Caco-2 (cell line): ENCODE data around the gene ITPKC. TPM values are rescaled to one million over a fixed set of nuclear protein-coding genes. Genes with fewer than 3 reads are reported as not detected.

Source experiments
- BruUV-seq: library from RNA; stranded (reverse); fragments of 400-500 nt; replicated peaks from 2 replicates; lab custom pipeline; 2021; lab: Mats Ljungman, UMichigan
- CTCF ChIA-PET: fragments of 300-600 bp; sonication (Branson Sonifier 250); formaldehyde crosslinking; loops from one replicate; lab custom pipeline; 2022; ENCODE audit warnings: antibody characterized with exemption; lab: Charles Lee
- POLR2A ChIA-PET: fragments of 300-600 bp; sonication (Branson Sonifier 250); formaldehyde crosslinking; loops from one replicate; lab custom pipeline; 2022; ENCODE audit warnings: antibody characterized with exemption; lab: Charles Lee
- DNase-seq, 2 experiments: peaks; one replicate each; pipeline versions ENCODE4 v3.0.0 to v3.0.0-alpha.2; 2020 to 2022
- H3K27me3 ChIP-seq: replicated peaks from 2 replicates; pipeline ENCODE4 v1.6.0; 2011; ENCODE audit warnings: low read length; ENCODE audit not compliant: control insufficient read depth, insufficient read depth
- H3K36me3 ChIP-seq: 2 replicates; pipeline ENCODE4 v1.5.1; 2011; ENCODE audit warnings: low read length; ENCODE audit not compliant: control insufficient read depth, insufficient read depth
- H3K4me1 ChIP-seq: fragments of 250-450 bp; sonication (Bioruptor Pico); 2 replicates; pipeline ENCODE4 v1.5.1; 2020; ENCODE audit warnings: mild to moderate bottlenecking
- H3K4me3 ChIP-seq: 2 replicates; pipeline ENCODE4 v1.5.1; 2011; ENCODE audit warnings: low read depth, mild to moderate bottlenecking, control low read depth, low read length
- H3K9me3 ChIP-seq: fragments of 250-450 bp; sonication (Bioruptor Pico); 2 replicates; pipeline ENCODE4 v1.5.1; 2020; ENCODE audit warnings: mild to moderate bottlenecking, moderate library complexity
- H3K27ac Mint-ChIP-seq: one replicate; pipeline ENCODE4 v1.8.0; 2022; ENCODE audit warnings: mixed read lengths; ENCODE audit not compliant: unreplicated experiment
- H3K27me3 Mint-ChIP-seq: one replicate; pipeline ENCODE4 v1.8.0; 2022; ENCODE audit warnings: mixed read lengths; ENCODE audit not compliant: insufficient read depth, unreplicated experiment
- H3K36me3 Mint-ChIP-seq: one replicate; pipeline ENCODE4 v1.8.0; 2022; ENCODE audit warnings: mild to moderate bottlenecking, mixed read lengths; ENCODE audit not compliant: insufficient read depth, unreplicated experiment
- H3K4me1 Mint-ChIP-seq: one replicate; pipeline ENCODE4 v1.8.0; 2022; ENCODE audit warnings: low read depth, mixed read lengths; ENCODE audit not compliant: unreplicated experiment
- H3K4me3 Mint-ChIP-seq: one replicate; pipeline ENCODE4 v1.8.0; 2022; ENCODE audit warnings: mild to moderate bottlenecking, moderate library complexity, mixed read lengths; ENCODE audit not compliant: unreplicated experiment
- H3K9me3 Mint-ChIP-seq: one replicate; pipeline ENCODE4 v1.8.0; 2022; ENCODE audit warnings: mixed read lengths; ENCODE audit not compliant: unreplicated experiment
- intact Hi-C: fragments of 100-400 bp; cut with micrococcal nuclease; formaldehyde crosslinking; loops from one replicate; pipeline ENCODE4 v1.10.0; 2022; ENCODE audit not compliant: unreplicated experiment
- total RNA-seq: library from RNA; stranded (reverse); gene quantifications from 2 replicates; pipeline ENCODE4 v1.2.3, GENCODE V29; 2022
- TF ChIP-seq, protein P1 (sequence below), 2 experiments: fragments of 200-600 bp in 1 of 2; IDR thresholded peaks; 1 replicate in 1 of 2; 2 replicates in 1 of 2; pipeline versions ENCODE4 v1.5.1 to v1.8.0; 2011 to 2022; ENCODE audit warnings: antibody characterized with exemption in 1 of 2, control low read depth in 1 of 2, inconsistent platforms in 1 of 2, low read depth in 1 of 2, low read length in 1 of 2, mild to moderate bottlenecking in 1 of 2, moderate library complexity in 1 of 2; ENCODE audit not compliant: insufficient read depth in 1 of 2, severe bottlenecking in 1 of 2, unreplicated experiment in 1 of 2

ITPKC gene
- total RNA-seq, 1 experiment from 2014 or later, result 31.2 TPM

DNA sequence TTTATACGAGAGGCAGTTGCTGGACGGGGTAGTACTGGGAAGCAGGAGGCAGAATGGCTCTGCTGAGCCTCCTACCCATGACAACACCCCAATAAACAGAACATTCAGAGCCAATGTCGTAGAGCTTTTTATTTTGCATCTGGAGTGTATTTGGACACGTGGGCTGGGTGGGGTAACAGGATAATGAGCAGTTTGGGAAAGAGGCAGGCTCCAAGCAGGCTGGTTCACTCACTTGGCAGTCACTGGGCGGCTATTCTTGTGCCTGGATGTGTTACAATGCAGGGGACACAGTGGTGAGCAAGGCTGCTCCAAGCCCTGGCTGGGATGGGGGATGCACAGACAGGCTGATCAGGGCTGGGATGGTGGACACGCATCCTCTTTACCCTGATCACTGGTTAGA lies 23.8 kb downstream of the ITPKC start:
- peaks cover 15% of the 10 kb centered on the region for H3K4me1 Mint-ChIP-seq
- Histone ChIP-seq H3K4me1 (peaks cover 17% of the 10 kb centered on the region), H3K4me3 (no peak overlapping the region), H3K36me3 (peaks cover 5% of the 10 kb centered on the region), H3K9me3 (no peaks in the 10 kb centered on the region), H3K27me3 (no peaks in the 10 kb centered on the region)
- no peaks in the 10 kb centered on the region for H3K9me3 Mint-ChIP-seq
- intact Hi-C loops, result no loop called here
- no peak overlapping the region for H3K27ac Mint-ChIP-seq
- no TSS peak for BruUV-seq
- H3K27me3 Mint-ChIP-seq, result no peaks in the 10 kb centered on the region
- CTCF ChIA-PET, result no interaction called here
- TF ChIP-seq, protein P1, sequence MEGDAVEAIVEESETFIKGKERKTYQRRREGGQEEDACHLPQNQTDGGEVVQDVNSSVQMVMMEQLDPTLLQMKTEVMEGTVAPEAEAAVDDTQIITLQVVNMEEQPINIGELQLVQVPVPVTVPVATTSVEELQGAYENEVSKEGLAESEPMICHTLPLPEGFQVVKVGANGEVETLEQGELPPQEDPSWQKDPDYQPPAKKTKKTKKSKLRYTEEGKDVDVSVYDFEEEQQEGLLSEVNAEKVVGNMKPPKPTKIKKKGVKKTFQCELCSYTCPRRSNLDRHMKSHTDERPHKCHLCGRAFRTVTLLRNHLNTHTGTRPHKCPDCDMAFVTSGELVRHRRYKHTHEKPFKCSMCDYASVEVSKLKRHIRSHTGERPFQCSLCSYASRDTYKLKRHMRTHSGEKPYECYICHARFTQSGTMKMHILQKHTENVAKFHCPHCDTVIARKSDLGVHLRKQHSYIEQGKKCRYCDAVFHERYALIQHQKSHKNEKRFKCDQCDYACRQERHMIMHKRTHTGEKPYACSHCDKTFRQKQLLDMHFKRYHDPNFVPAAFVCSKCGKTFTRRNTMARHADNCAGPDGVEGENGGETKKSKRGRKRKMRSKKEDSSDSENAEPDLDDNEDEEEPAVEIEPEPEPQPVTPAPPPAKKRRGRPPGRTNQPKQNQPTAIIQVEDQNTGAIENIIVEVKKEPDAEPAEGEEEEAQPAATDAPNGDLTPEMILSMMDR (IDR thresholded peaks at IDR 0.05; ENCODE audit: insufficient read depth in 1 of 2, low read depth in 1 of 2, low read length in 1 of 2, severe bottlenecking in 1 of 2, unreplicated experiment in 1 of 2), result no peak
- H3K4me3 Mint-ChIP-seq, result no peak overlapping the region
- POLR2A ChIA-PET, result interaction anchor here (1.3 kb wide), 1 partner anchor 10 kb away, joined by 11 read pairs; the partner anchor contains the start of gene ACTMAP
- DNase-seq, result no peak
- H3K36me3 Mint-ChIP-seq, result peaks cover 89% of the 10 kb centered on the region

DNA sequence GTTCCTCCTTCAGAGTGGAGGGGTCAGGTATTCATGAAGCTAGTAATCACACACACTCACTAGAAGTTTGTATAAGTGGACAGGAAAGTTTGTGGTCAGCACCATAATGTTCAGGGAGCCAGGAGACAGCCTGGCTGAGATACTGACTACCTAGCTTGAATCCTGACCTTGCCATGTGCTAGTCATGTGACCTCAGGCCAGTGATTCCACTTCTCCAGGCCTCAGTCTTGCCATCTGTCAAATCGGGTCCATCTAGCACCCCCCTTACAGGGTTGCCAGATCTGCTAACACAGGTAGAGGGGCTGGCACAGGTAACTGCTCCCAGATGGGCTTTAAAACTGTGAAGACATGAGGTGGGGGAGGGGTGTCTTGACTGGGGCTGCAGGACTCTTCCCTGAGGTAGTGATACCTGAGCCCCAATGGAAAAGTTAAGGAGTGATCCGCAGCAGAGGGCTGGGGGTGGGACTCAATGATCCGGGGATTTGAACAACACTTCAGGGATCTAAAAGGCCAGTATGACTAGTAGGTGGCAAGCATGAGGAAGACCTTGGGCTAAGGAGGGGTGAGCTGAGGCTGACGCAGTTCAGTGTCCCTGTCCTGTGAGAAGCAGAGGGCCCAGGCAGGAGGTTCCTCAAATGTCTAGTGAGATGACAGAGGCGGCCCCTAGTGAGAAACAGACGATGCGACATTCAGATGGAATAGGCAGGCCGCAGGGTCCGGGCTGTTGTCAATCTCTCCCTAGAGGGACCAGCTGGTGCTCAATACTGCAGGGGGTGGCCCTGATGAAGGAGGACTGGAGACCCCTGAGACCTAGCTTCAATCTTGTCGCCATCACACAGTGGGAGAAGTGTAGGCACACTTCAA lies 24.8 kb downstream of the ITPKC start:
- H3K36me3 Mint-ChIP-seq, result peaks cover 79% of the 10 kb centered on the region
- H3K4me3 ChIP-seq, result no peak overlapping the region
- POLR2A ChIA-PET, result no interaction called here
- TF ChIP-seq, protein P1 (IDR thresholded peaks at IDR 0.05; ENCODE audit: insufficient read depth in 1 of 2, low read depth in 1 of 2, low read length in 1 of 2, severe bottlenecking in 1 of 2, unreplicated experiment in 1 of 2), result no peak
- H3K27me3 ChIP-seq, result no peaks in the 10 kb centered on the region
- no peaks in the 10 kb centered on the region for H3K9me3 Mint-ChIP-seq
- BruUV-seq, result no TSS peak
- H3K4me1 Mint-ChIP-seq, result peaks cover 14% of the 10 kb centered on the region
- H3K36me3 ChIP-seq, result peaks cover 5% of the 10 kb centered on the region
- H3K9me3 ChIP-seq, result no peaks in the 10 kb centered on the region
- H3K27ac Mint-ChIP-seq, result peak overlapping the region; percentile 55
- H3K4me1 ChIP-seq, result peaks cover 20% of the 10 kb centered on the region
- CTCF ChIA-PET, result interaction anchor here (0.5 to 2.2 kb wide), 5 partner anchors 11 to 79 kb away, joined by 3 to 7 read pairs (median 4); partner anchors contain the start of gene RAB4B
- no peaks in the 10 kb centered on the region for H3K27me3 Mint-ChIP-seq
- peak in 1 of 2 experiments; percentile 38 for DNase-seq
- intact Hi-C loops, result no loop called here
- H3K4me3 Mint-ChIP-seq, result no peak overlapping the region

DNA sequence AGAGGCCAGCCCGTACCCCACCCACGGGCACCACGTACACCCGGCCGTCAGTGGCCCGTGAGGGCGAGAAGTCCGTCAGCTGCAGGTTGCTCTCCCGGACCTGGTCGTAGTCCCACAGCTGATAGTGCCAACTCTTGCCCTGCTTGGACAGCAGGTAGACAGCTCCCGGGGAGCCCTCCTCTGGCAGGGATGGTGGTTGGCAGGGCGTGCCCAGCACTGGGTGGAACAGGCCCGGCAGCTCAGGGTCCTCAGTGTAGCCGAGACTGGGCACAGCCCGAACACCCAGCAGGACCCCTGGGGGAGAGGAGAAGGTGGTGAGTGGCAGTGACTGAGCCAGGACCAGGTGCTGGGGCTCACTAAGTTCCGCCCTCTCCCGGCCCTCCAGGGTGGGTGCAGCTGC lies 25.6 kb downstream of the ITPKC start:
- peaks cover 20% of the 10 kb centered on the region for H3K4me1 ChIP-seq
- intact Hi-C loops, result no loop called here
- TF ChIP-seq, protein P1 (IDR thresholded peaks at IDR 0.05; ENCODE audit: insufficient read depth in 1 of 2, low read depth in 1 of 2, low read length in 1 of 2, severe bottlenecking in 1 of 2, unreplicated experiment in 1 of 2), result no peak
- ChIA-PET POLR2A (no interaction called here), CTCF (interaction anchor here (0.5 to 2.2 kb wide), 4 partner anchors 25 to 79 kb away, joined by 3 to 7 read pairs (median 4); partner anchors contain the start of gene RAB4B)
- peaks cover 2% of the 10 kb centered on the region for H3K36me3 ChIP-seq
- Mint-ChIP-seq H3K9me3 (no peaks in the 10 kb centered on the region), H3K27ac (peak overlapping the region; percentile 55), H3K36me3 (peaks cover 72% of the 10 kb centered on the region), H3K27me3 (no peaks in the 10 kb centered on the region), H3K4me1 (peaks cover 14% of the 10 kb centered on the region), H3K4me3 (no peak overlapping the region)
- no TSS peak for BruUV-seq
- no peak overlapping the region for H3K4me3 ChIP-seq
- H3K9me3 ChIP-seq, result no peaks in the 10 kb centered on the region
- no peaks in the 10 kb centered on the region for H3K27me3 ChIP-seq
- no peak for DNase-seq
